ENCODE data around the gene METTL9. TPM values are rescaled to one million over a fixed set of nuclear protein-coding genes. Genes with fewer than 3 reads are reported as not detected.

The METTL9 gene
- total and polyA plus RNA-seq, 2 of the 13 experiments (the other 11 are each of a cell fraction or from before 2014, with no cell fraction given): 123 to 204 TPM

DNA sequence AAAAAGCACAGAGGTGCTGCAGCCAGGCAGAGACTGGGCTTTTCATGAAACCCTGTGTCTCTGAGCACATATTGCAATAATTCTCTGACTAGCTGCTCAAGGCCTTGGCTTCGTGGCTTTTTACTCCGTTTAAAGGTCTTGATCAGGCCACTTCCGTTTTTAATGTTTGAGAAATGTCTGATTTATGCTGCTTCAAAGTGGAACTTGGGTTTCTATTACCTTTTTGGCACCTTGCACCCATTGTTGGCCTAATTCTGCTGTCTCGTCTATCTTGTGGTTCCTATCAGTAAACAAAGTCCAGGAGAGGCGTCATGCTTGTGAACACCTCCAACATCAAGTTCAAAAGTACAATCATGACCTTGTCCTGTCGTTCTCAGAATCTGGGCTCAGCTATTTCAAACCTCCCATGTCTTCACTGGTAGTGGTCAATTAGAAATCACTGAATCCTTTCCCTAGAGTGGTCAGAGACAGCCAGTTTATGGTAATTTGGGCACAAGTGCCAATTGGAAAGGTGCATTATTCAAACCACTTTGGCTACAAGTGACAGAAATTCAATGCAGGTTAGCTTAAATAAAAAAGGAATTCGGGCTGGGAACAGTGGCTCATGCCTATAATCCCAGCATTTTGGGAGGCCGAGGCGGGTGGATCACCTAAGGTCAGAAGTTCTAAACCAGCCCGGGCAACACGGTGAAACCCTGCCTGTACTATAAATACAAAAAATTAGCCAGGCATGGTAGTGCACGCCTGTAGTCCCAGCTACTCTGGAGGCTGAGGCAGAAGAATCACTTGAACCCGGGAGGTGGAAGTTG lies 33.3 kb upstream of the METTL9 start (continued):
- TF ChIP-seq, protein P1, sequence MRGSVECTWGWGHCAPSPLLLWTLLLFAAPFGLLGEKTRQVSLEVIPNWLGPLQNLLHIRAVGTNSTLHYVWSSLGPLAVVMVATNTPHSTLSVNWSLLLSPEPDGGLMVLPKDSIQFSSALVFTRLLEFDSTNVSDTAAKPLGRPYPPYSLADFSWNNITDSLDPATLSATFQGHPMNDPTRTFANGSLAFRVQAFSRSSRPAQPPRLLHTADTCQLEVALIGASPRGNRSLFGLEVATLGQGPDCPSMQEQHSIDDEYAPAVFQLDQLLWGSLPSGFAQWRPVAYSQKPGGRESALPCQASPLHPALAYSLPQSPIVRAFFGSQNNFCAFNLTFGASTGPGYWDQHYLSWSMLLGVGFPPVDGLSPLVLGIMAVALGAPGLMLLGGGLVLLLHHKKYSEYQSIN (CRISPR knock-in tag; IDR thresholded peaks at IDR 0.05; ENCODE audit: borderline replicate concordance): no peak
- no peak for TF ChIP-seq ZNF143 (CRISPR knock-in tag; IDR thresholded peaks at IDR 0.05)
- no peak for TF ChIP-seq MYC (CRISPR knock-in tag; IDR thresholded peaks at IDR 0.05; ENCODE audit: borderline replicate concordance)
- no peak for TF ChIP-seq ZNF530 (CRISPR knock-in tag; IDR thresholded peaks at IDR 0.05; ENCODE audit: low read depth)
- no peak for TF ChIP-seq ZNF543 (CRISPR knock-in tag; IDR thresholded peaks at IDR 0.05)
- no peak for TF ChIP-seq AGO1 (IDR thresholded peaks at IDR 0.05; ENCODE audit: low read depth, low read length, poor library complexity, severe bottlenecking)
- peak; percentile 38; the same call in 1 of the 2 replicates for TF ChIP-seq RFXAP (CRISPR knock-in tag; IDR thresholded peaks at IDR 0.05; ENCODE audit: borderline replicate concordance)
- no peak for TF ChIP-seq ZNF253 (CRISPR knock-in tag; IDR thresholded peaks at IDR 0.05; ENCODE audit: borderline replicate concordance)
- peak; percentile 53; the same call in 1 of the 2 replicates for TF ChIP-seq ZNF747 (CRISPR knock-in tag; IDR thresholded peaks at IDR 0.05; ENCODE audit: borderline replicate concordance)
- TF ChIP-seq, protein P2, sequence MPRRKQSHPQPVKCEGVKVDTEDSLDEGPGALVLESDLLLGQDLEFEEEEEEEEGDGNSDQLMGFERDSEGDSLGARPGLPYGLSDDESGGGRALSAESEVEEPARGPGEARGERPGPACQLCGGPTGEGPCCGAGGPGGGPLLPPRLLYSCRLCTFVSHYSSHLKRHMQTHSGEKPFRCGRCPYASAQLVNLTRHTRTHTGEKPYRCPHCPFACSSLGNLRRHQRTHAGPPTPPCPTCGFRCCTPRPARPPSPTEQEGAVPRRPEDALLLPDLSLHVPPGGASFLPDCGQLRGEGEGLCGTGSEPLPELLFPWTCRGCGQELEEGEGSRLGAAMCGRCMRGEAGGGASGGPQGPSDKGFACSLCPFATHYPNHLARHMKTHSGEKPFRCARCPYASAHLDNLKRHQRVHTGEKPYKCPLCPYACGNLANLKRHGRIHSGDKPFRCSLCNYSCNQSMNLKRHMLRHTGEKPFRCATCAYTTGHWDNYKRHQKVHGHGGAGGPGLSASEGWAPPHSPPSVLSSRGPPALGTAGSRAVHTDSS (CRISPR knock-in tag; conservative IDR thresholded peaks at IDR 0.05): no peak
- TF ChIP-seq ZNF572 (CRISPR knock-in tag; IDR thresholded peaks at IDR 0.05): no peak
- TF ChIP-seq ZNF773 (CRISPR knock-in tag; IDR thresholded peaks at IDR 0.05; ENCODE audit: borderline replicate concordance): no peak
- no peak for TF ChIP-seq HOXA7 (CRISPR knock-in tag; IDR thresholded peaks at IDR 0.05)
- no peak for TF ChIP-seq ZNF570 (CRISPR knock-in tag; IDR thresholded peaks at IDR 0.05; ENCODE audit: borderline replicate concordance)
- peak; percentile 47 for TF ChIP-seq ZNF607 (CRISPR knock-in tag; IDR thresholded peaks at IDR 0.05; ENCODE audit: borderline replicate concordance)
- TF ChIP-seq ZC3H4 (CRISPR knock-in tag; IDR thresholded peaks at IDR 0.05; ENCODE audit: borderline replicate concordance): peak; percentile 51; the same call in 1 of the 2 replicates
- no peak for TF ChIP-seq ZNF839 (CRISPR knock-in tag; IDR thresholded peaks at IDR 0.05; ENCODE audit: borderline replicate concordance)
- 0 out of 2 replicates have a peak, but pooled peaks have one; percentile 53 for TF ChIP-seq ZNF441 (CRISPR knock-in tag; IDR thresholded peaks at IDR 0.05; ENCODE audit: borderline replicate concordance)
- peak; percentile 82; the same call in 1 of the 2 replicates for TF ChIP-seq ZNF703 (CRISPR knock-in tag; IDR thresholded peaks at IDR 0.05; ENCODE audit: borderline replicate concordance)
- peak; percentile 88 for TF ChIP-seq KDM3A (CRISPR knock-in tag; IDR thresholded peaks at IDR 0.05; ENCODE audit: low read depth)
- TF ChIP-seq ZNF124 (CRISPR knock-in tag; IDR thresholded peaks at IDR 0.05): no peak
- TF ChIP-seq ZNF30 (CRISPR knock-in tag; IDR thresholded peaks at IDR 0.05): no peak; the same call in 1 of the 2 replicates
- no peak for TF ChIP-seq ZNF101 (CRISPR knock-in tag; IDR thresholded peaks at IDR 0.05; ENCODE audit: borderline replicate concordance, low read depth)
- TF ChIP-seq, protein P3, sequence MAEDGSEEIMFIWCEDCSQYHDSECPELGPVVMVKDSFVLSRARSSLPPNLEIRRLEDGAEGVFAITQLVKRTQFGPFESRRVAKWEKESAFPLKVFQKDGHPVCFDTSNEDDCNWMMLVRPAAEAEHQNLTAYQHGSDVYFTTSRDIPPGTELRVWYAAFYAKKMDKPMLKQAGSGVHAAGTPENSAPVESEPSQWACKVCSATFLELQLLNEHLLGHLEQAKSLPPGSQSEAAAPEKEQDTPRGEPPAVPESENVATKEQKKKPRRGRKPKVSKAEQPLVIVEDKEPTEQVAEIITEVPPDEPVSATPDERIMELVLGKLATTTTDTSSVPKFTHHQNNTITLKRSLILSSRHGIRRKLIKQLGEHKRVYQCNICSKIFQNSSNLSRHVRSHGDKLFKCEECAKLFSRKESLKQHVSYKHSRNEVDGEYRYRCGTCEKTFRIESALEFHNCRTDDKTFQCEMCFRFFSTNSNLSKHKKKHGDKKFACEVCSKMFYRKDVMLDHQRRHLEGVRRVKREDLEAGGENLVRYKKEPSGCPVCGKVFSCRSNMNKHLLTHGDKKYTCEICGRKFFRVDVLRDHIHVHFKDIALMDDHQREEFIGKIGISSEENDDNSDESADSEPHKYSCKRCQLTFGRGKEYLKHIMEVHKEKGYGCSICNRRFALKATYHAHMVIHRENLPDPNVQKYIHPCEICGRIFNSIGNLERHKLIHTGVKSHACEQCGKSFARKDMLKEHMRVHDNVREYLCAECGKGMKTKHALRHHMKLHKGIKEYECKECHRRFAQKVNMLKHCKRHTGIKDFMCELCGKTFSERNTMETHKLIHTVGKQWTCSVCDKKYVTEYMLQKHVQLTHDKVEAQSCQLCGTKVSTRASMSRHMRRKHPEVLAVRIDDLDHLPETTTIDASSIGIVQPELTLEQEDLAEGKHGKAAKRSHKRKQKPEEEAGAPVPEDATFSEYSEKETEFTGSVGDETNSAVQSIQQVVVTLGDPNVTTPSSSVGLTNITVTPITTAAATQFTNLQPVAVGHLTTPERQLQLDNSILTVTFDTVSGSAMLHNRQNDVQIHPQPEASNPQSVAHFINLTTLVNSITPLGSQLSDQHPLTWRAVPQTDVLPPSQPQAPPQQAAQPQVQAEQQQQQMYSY (CRISPR knock-in tag; IDR thresholded peaks at IDR 0.05): no peak

All from HepG2 (cell line).